Kidney epithelial cell (primary cell): ENCODE results near the gene ZBTB21. TPM values are rescaled to one million over a fixed set of nuclear protein-coding genes. Genes with fewer than 3 reads are reported as not detected.

Experiments used
- DNase-seq: peaks from one replicate; pipeline ENCODE4 v3.0.0-alpha.2; 2010; ENCODE audit warnings: low read depth
- H3K27me3 ChIP-seq: 2 replicates; pipeline ENCODE4 v1.6.0; 2011; ENCODE audit warnings: low read length; ENCODE audit not compliant: control insufficient read depth, insufficient read depth
- H3K36me3 ChIP-seq: 2 replicates; pipeline ENCODE4 v1.5.1; 2011; ENCODE audit warnings: low read length; ENCODE audit not compliant: control insufficient read depth, insufficient read depth
- H3K4me3 ChIP-seq: 2 replicates; pipeline ENCODE4 v1.5.1; 2011; ENCODE audit warnings: low read depth, mild to moderate bottlenecking, control low read depth, low read length
- total RNA-seq: library from RNA; depleted of rRNA; stranded (reverse); fragments of >200 nt; gene quantifications from 2 replicates; pipeline ENCODE4 v1.2.3, GENCODE V29; 2015
- TF ChIP-seq, protein P1 (sequence below): IDR thresholded peaks from 2 replicates; pipeline ENCODE4 v1.5.1; 2011; ENCODE audit warnings: mild to moderate bottlenecking, moderate library complexity, low read length, control low read depth, inconsistent platforms; ENCODE audit not compliant: insufficient read depth, poor library complexity, severe bottlenecking

The ZBTB21 gene
- total RNA-seq, 1 donor from 2014 or later, result 13.8 TPM

DNA sequence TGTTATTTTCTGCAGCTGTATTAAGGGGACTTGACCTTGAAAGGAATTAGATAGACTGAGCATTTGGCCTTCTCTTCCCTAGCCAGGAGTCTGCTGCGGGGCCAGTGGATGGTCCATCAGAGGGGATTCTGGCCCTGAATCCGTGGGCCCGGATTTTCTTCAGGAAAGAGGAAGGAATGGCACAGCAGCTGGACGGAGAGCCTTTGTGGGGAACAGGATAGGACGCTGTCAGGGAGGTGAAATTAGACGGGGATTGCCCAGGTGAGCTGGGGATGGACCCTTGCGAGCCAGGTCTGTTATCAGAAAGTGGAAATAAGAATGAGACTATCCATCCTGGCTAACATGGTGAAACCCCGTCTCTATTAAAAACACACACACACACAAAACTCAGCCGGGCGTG lies 54.6 kb downstream of the ZBTB21 start:
- Histone ChIP-seq H3K36me3 (no peaks in the 10 kb centered on the region), H3K4me3 (no peak overlapping the region), H3K27me3 (no peaks in the 10 kb centered on the region)
- DNase-seq, result no peak
- TF ChIP-seq, protein P1, sequence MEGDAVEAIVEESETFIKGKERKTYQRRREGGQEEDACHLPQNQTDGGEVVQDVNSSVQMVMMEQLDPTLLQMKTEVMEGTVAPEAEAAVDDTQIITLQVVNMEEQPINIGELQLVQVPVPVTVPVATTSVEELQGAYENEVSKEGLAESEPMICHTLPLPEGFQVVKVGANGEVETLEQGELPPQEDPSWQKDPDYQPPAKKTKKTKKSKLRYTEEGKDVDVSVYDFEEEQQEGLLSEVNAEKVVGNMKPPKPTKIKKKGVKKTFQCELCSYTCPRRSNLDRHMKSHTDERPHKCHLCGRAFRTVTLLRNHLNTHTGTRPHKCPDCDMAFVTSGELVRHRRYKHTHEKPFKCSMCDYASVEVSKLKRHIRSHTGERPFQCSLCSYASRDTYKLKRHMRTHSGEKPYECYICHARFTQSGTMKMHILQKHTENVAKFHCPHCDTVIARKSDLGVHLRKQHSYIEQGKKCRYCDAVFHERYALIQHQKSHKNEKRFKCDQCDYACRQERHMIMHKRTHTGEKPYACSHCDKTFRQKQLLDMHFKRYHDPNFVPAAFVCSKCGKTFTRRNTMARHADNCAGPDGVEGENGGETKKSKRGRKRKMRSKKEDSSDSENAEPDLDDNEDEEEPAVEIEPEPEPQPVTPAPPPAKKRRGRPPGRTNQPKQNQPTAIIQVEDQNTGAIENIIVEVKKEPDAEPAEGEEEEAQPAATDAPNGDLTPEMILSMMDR, result no peak

GRCh38 chr21:41954654-41955499 lies 55.3 kb downstream of the ZBTB21 start:
- no peak for DNase-seq
- TF ChIP-seq, protein P1, result no peak
- H3K4me3 ChIP-seq, result no peak overlapping the region
- H3K27me3 ChIP-seq, result no peaks in the 10 kb centered on the region
- no peaks in the 10 kb centered on the region for H3K36me3 ChIP-seq

- H3K4me3 ChIP-seq, result peak within 1 kb of the TSS; percentile 52
- TF ChIP-seq, protein P1, result no peak
- no peaks in the 10 kb centered on the region for H3K36me3 ChIP-seq
- DNase-seq, result no peak
- H3K27me3 ChIP-seq, result no peaks in the 10 kb centered on the region
These were observed 56.1 kb downstream of the ZBTB21 start, which contains the start of gene C2CD2 for GRCh38 chr21:41953831-41954653. Gene C2CD2 (minus strand): TSS chr21:41954018. CDS start chr21:41953648, 370 bp downstream.

GRCh38 chr21:41953249-41953830 lies 56.8 kb downstream of the ZBTB21 start:
- Histone ChIP-seq H3K4me3 (peak overlapping the region; percentile 52), H3K27me3 (no peaks in the 10 kb centered on the region), H3K36me3 (no peaks in the 10 kb centered on the region)
- no peak for DNase-seq
- TF ChIP-seq, protein P1, result no peak

DNA sequence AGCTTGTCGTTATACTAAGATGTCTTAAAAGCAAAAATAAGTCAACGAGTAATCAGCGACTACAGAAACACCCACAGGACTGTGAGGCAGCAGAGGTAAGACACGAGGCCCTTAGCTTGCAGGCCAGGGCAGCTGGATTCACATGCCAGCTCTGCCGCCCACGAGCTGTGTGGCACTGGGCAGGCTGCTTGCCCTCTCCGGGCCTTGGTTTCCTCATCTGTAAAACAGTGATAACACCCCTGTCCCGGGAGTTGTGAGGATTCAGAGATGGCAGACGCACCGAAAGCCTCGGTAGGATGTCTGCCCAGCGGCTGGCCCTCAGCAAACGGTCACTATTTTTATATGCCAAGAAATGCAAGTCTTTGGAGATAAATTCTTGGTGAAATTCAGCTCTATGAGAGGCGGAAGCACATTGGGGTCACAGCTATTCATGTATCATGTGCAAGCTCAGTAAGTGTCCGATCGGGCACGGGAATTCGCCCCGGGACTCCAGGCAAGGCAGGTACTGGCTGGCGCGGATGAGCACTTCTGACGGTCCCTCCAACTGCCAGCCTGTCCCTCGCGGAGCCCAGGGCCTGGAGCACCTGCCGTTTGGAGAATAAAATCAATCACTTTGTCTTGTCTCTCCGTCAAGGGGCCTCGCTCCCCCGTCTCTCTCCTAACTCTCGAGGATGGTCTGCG lies 57.5 kb downstream of the ZBTB21 start:
- TF ChIP-seq, protein P1, result no peak
- no peaks in the 10 kb centered on the region for H3K27me3 ChIP-seq
- peak overlapping the region; percentile 52 for H3K4me3 ChIP-seq
- no peak for DNase-seq
- H3K36me3 ChIP-seq, result no peaks in the 10 kb centered on the region
